Measurements from ENCODE around the gene KLF6. TPM values are rescaled to one million over a fixed set of nuclear protein-coding genes. Genes with fewer than 3 reads are reported as not detected.

Gene KLF6
- total and polyA plus RNA-seq, 9 of the 15 experiments (the other 6 are each of a cell fraction or from before 2014, with no cell fraction given): 3.2 to 23.9 (median 8.0) TPM

DNA sequence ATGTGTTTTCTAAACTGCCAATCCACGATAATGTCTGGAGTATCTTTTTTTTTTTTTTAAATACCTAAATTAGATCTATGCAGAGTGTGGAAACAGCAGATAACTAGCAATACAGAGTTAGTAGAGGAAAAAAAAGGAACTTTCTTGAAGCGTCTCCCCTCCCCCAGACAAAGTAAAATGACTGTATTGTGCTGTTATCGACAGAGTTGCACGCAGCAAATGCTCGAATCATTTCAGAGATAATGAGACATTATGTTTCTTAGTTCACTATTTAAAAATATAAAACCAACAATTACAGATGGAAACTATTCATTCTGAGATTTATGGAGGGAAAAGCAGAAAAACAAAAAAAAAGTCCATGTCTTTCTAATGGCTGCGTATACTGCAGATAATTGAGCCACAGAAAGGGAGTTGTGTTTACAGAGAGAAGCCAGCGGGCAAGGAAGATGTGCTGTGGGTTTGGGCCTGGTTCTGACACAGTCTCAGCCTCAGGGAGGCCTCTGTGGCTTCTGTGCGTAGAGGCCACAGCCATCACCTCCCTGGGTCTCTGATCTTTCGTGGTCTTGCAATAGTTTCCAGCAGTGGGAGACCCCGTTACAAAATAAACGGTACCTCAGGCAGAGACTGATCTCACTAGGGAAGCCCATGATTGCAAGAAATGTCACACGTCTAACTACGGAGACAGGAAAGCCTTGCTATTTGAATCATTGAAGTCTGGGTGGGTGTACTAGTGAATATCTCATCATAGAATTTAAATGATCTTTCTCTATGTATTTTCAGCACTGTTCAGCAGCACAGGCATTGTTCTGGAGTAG, 19.1 kb upstream of the KLF6 start (continued):
- TF ChIP-seq SMARCC2 (IDR thresholded peaks at IDR 0.05; ENCODE audit: low read depth) (peak; percentile 73; the same call in 1 of the 2 replicates), EHMT2 (IDR thresholded peaks at IDR 0.05) (no peak), TOE1 (IDR thresholded peaks at IDR 0.05; ENCODE audit: borderline replicate concordance) (no peak), TOE1 (CRISPR knock-in tag; IDR thresholded peaks at IDR 0.05; ENCODE audit: borderline replicate concordance, low read depth) (no peak), POLR2AphosphoS2 (IDR thresholded peaks at IDR 0.05; ENCODE audit: low read length) (no peak), HNRNPH1 (optimal IDR thresholded peaks at IDR 0.05; ENCODE audit: low read depth, low read length) (no peak), HNRNPLL (IDR thresholded peaks at IDR 0.05; ENCODE audit: low read depth, low read length, poor library complexity, severe bottlenecking) (no peak), HDAC3 (IDR thresholded peaks at IDR 0.05; ENCODE audit: borderline replicate concordance, partially characterized antibody) (peak; percentile 90), ZNF57 (CRISPR knock-in tag; IDR thresholded peaks at IDR 0.05) (no peak), TRIM24 (IDR thresholded peaks at IDR 0.05) (peak; percentile 74 to 77), CBFA2T2 (conservative IDR thresholded peaks at IDR 0.05) (peak; percentile 88), PCBP2 (IDR thresholded peaks at IDR 0.05; ENCODE audit: low read depth, low read length, poor library complexity, severe bottlenecking) (no peak), SMC3 (conservative IDR thresholded peaks at IDR 0.05; ENCODE audit: insufficient read depth, low read depth, low read length) (no peak), ZNF134 (CRISPR knock-in tag; conservative IDR thresholded peaks at IDR 0.05) (0 out of 2 replicates have a peak, but pooled peaks have one; percentile 30), CBX2 (IDR thresholded peaks at IDR 0.05; ENCODE audit: insufficient read depth, low read length, poor library complexity, severe bottlenecking) (no peak), MEF2A (IDR thresholded peaks at IDR 0.05; ENCODE audit: control insufficient read depth, low read depth, low read length) (peak; percentile 94), ILK (tag; IDR thresholded peaks at IDR 0.05; ENCODE audit: borderline replicate concordance, low read depth) (no peak)
- TF ChIP-seq, protein P1, sequence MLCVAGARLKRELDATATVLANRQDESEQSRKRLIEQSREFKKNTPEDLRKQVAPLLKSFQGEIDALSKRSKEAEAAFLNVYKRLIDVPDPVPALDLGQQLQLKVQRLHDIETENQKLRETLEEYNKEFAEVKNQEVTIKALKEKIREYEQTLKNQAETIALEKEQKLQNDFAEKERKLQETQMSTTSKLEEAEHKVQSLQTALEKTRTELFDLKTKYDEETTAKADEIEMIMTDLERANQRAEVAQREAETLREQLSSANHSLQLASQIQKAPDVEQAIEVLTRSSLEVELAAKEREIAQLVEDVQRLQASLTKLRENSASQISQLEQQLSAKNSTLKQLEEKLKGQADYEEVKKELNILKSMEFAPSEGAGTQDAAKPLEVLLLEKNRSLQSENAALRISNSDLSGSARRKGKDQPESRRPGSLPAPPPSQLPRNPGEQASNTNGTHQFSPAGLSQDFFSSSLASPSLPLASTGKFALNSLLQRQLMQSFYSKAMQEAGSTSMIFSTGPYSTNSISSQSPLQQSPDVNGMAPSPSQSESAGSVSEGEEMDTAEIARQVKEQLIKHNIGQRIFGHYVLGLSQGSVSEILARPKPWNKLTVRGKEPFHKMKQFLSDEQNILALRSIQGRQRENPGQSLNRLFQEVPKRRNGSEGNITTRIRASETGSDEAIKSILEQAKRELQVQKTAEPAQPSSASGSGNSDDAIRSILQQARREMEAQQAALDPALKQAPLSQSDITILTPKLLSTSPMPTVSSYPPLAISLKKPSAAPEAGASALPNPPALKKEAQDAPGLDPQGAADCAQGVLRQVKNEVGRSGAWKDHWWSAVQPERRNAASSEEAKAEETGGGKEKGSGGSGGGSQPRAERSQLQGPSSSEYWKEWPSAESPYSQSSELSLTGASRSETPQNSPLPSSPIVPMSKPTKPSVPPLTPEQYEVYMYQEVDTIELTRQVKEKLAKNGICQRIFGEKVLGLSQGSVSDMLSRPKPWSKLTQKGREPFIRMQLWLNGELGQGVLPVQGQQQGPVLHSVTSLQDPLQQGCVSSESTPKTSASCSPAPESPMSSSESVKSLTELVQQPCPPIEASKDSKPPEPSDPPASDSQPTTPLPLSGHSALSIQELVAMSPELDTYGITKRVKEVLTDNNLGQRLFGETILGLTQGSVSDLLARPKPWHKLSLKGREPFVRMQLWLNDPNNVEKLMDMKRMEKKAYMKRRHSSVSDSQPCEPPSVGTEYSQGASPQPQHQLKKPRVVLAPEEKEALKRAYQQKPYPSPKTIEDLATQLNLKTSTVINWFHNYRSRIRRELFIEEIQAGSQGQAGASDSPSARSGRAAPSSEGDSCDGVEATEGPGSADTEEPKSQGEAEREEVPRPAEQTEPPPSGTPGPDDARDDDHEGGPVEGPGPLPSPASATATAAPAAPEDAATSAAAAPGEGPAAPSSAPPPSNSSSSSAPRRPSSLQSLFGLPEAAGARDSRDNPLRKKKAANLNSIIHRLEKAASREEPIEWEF (CRISPR knock-in tag; IDR thresholded peaks at IDR 0.05): peak; percentile 75
- TF ChIP-seq, protein P2, sequence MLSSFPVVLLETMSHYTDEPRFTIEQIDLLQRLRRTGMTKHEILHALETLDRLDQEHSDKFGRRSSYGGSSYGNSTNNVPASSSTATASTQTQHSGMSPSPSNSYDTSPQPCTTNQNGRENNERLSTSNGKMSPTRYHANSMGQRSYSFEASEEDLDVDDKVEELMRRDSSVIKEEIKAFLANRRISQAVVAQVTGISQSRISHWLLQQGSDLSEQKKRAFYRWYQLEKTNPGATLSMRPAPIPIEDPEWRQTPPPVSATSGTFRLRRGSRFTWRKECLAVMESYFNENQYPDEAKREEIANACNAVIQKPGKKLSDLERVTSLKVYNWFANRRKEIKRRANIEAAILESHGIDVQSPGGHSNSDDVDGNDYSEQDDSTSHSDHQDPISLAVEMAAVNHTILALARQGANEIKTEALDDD (IDR thresholded peaks at IDR 0.05): peak; percentile 86
- TF ChIP-seq, protein P3, sequence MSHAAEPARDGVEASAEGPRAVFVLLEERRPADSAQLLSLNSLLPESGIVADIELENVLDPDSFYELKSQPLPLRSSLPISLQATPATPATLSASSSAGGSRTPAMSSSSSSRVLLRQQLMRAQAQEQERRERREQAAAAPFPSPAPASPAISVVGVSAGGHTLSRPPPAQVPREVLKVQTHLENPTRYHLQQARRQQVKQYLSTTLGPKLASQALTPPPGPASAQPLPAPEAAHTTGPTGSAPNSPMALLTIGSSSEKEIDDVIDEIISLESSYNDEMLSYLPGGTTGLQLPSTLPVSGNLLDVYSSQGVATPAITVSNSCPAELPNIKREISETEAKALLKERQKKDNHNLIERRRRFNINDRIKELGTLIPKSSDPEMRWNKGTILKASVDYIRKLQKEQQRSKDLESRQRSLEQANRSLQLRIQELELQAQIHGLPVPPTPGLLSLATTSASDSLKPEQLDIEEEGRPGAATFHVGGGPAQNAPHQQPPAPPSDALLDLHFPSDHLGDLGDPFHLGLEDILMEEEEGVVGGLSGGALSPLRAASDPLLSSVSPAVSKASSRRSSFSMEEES (CRISPR knock-in tag; IDR thresholded peaks at IDR 0.05): no peak

Measured in K562 (cell line).